GM10248 (cell line): ENCODE data around the gene CECR2.

ENCODE experiments used
- CTCF ChIA-PET: fragments of 300-600 bp; sonication (Branson Sonifier 250); formaldehyde crosslinking; extraction: SDS; loops from one replicate; lab custom pipeline; 2021; ENCODE audit warnings: antibody characterized with exemption; lab: Yijun Ruan, JAX
- POLR2A ChIA-PET: fragments of 350-650 bp; sonication (Branson Sonifier 250); formaldehyde crosslinking; extraction: SDS; loops from one replicate; lab custom pipeline; 2020; ENCODE audit warnings: antibody characterized with exemption; lab: Yijun Ruan, JAX
- DNase-seq: peaks from one replicate; pipeline ENCODE4 v3.0.0; 2012; ENCODE audit errors: extremely low spot score
- CTCF ChIP-seq: IDR thresholded peaks from 2 replicates; pipeline ENCODE4 v1.5.1; 2012; ENCODE audit warnings: mild to moderate bottlenecking, low read depth; ENCODE audit errors: extremely low read depth, missing control alignments, control extremely low read depth

The CECR2 gene

GRCh38 chr22:17441326-17441725 lies 72.1 kb downstream of the CECR2 start:
- CTCF ChIA-PET: interaction anchor here (1.1 kb wide), 1 partner anchor 60 kb away, joined by 3 read pairs; no protein-coding TSS in a partner anchor
- no peak for TF ChIP-seq CTCF
- POLR2A ChIA-PET: no interaction called here
- no peak for DNase-seq

- no peak for TF ChIP-seq CTCF
- ChIA-PET CTCF (no interaction called here), POLR2A (no interaction called here)
- DNase-seq: no peak
Measured at GRCh38 chr22:17443405-17444203, 74.3 kb downstream of the CECR2 start.

GRCh38 chr22:17444204-17444504 lies 74.9 kb downstream of the CECR2 start:
- ChIA-PET CTCF (interaction anchor here (0.7 kb wide), 1 partner anchor 239 kb away, joined by 3 read pairs; no protein-coding TSS in a partner anchor), POLR2A (no interaction called here)
- TF ChIP-seq CTCF: no peak
- no peak for DNase-seq

- TF ChIP-seq CTCF: no peak
- no peak for DNase-seq
- ChIA-PET CTCF (interaction anchor here (1.2 to 1.3 kb wide), 2 partner anchors 10 to 14 kb away, joined by 3 read pairs; no protein-coding TSS in a partner anchor), POLR2A (no interaction called here)
Measured at GRCh38 chr22:17446698-17447097, 77.4 kb downstream of the CECR2 start.

GRCh38 chr22:17451316-17451715 lies 82.1 kb downstream of the CECR2 start:
- CTCF ChIA-PET: interaction anchor here (1.9 kb wide), 1 partner anchor 280 kb away, joined by 7 read pairs; no protein-coding TSS in a partner anchor

GRCh38 chr22:17460895-17461294 lies 91.6 kb downstream of the CECR2 start:
- no peak for TF ChIP-seq CTCF
- POLR2A ChIA-PET: no interaction called here
- no peak for DNase-seq
- CTCF ChIA-PET: no interaction called here

More at GRCh38 chr22:17451316-17451715, 82.1 kb downstream of the CECR2 start:
- TF ChIP-seq CTCF: no peak
- POLR2A ChIA-PET: no interaction called here
- DNase-seq: no peak
